NB4 (cell line): Measurements from ENCODE around the gene IRS2.

Experiments used
- DNase-seq: peaks from one replicate; pipeline ENCODE4 v3.0.0; 2010; ENCODE audit warnings: low read depth
- H3K4me3 ChIP-seq: one replicate; pipeline ENCODE4 v1.5.1; 2011; ENCODE audit warnings: mild to moderate bottlenecking, low read depth, low read length, moderate library complexity
- MYC ChIP-seq: IDR thresholded peaks from 2 replicates; pipeline ENCODE4 v1.6.1; 2011; ENCODE audit warnings: low read depth, low read length
- POLR2A ChIP-seq: IDR thresholded peaks from 2 replicates; pipeline ENCODE4 v1.6.1; 2011; ENCODE audit warnings: mild to moderate bottlenecking; ENCODE audit not compliant: insufficient read length; ENCODE audit errors: extremely low read depth
- TF ChIP-seq, protein P1 (sequence below): IDR thresholded peaks from 2 replicates; pipeline ENCODE4 v1.6.1; 2011; ENCODE audit warnings: low read depth, low read length
- TF ChIP-seq, protein P2 (sequence below): IDR thresholded peaks from one replicate; pipeline ENCODE4 v1.5.1; 2012; ENCODE audit warnings: low read depth, low read length

IRS2 gene

DNA sequence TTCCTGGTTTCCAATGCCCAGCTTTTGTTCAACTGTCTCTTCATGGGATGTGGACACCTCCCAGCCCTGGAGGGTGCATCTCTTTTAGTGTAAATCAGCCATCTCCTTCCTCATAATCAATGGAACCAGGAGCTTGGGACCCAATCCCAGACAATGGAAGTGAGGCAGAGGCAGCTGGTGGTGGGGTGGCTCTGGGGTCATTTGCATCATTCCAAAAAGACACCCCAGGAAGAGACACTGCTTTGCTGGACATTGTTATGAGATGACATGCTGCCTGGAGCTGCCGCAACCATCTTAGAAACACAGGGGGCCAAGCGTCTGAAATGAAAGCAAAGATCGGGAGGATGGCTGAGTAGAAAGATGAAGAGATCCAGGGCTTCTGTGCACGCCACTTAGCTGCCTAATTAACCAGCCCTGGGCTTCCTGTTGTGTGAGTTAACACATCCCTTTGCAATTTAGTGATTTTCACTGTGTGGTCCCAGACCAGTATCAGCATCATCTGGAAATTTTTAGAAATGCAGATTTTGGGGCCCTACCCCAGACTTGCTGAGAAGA, 36.1 kb downstream of the IRS2 start:
- TF ChIP-seq, protein P1, sequence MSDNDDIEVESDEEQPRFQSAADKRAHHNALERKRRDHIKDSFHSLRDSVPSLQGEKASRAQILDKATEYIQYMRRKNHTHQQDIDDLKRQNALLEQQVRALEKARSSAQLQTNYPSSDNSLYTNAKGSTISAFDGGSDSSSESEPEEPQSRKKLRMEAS = no peak
- TF ChIP-seq, protein P2, sequence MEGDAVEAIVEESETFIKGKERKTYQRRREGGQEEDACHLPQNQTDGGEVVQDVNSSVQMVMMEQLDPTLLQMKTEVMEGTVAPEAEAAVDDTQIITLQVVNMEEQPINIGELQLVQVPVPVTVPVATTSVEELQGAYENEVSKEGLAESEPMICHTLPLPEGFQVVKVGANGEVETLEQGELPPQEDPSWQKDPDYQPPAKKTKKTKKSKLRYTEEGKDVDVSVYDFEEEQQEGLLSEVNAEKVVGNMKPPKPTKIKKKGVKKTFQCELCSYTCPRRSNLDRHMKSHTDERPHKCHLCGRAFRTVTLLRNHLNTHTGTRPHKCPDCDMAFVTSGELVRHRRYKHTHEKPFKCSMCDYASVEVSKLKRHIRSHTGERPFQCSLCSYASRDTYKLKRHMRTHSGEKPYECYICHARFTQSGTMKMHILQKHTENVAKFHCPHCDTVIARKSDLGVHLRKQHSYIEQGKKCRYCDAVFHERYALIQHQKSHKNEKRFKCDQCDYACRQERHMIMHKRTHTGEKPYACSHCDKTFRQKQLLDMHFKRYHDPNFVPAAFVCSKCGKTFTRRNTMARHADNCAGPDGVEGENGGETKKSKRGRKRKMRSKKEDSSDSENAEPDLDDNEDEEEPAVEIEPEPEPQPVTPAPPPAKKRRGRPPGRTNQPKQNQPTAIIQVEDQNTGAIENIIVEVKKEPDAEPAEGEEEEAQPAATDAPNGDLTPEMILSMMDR = no peak
- no peak for TF ChIP-seq POLR2A
- TF ChIP-seq MYC = no peak
- no peak overlapping the region for H3K4me3 ChIP-seq
- no peak for DNase-seq

DNA sequence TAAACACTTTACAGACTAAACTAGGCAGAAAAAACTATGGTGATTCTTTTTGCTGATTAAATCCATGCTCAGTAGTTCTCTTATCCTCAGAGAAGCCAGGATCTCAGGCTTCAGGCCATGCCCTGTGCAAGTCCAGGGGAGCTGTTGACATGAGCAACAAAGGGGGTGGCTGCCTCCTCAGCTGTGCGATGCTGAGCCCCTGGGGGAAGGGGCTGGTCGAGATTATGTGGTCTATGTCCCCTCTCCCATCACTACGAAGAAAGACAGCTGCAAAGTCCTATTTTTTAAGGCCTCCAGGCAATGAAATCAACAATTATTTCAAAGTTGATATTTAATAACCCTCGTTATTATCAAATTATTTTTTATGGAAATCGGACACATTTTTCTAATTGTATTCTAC, 37.0 kb downstream of the IRS2 start:
- no peak for TF ChIP-seq MYC
- TF ChIP-seq POLR2A = no peak
- no peak overlapping the region for H3K4me3 ChIP-seq
- DNase-seq = no peak

DNA sequence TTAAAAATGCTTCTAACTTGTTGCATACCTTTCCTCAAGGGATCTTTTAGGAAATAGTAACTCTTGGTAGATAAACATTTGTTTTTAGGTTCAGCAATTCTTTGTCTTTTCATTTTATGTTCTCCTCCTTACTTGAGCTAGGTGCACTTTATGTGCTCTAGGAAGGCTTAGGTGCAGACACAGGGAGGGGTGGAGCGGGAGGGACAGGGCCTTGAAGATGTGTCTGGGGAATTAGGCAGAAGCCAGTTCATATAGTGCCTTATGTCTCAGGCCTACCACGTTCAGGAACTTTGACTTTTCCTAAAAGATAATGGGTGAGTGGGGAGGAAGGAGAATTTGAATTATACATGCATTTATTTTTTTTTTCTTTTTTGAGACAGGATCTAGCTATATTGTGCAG, 37.7 kb downstream of the IRS2 start:
- DNase-seq = no peak
- TF ChIP-seq POLR2A = no peak
- TF ChIP-seq MYC = no peak
- TF ChIP-seq, protein P2 = no peak
- TF ChIP-seq, protein P1 = no peak
- no peak overlapping the region for H3K4me3 ChIP-seq

DNA sequence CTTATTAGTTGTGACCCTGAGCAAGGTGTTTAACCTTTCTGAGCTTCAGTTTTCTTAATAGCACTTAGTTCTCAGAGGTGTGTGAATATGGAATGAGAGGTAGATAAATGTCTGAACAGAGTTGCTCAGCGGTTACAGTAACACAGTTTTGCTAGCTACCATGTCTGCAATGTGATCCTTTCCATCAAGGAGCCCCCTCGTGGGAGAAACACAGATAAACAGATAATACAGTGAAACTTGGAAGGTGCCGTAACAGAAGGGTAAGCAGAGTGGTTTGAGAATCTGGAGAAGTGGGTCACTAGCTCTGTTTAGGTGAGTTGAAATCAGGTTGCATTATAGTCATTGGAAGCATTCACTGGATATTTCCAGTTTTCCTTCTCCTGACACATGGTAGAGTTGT, 38.9 kb downstream of the IRS2 start:
- peak; percentile 65 for DNase-seq

DNA sequence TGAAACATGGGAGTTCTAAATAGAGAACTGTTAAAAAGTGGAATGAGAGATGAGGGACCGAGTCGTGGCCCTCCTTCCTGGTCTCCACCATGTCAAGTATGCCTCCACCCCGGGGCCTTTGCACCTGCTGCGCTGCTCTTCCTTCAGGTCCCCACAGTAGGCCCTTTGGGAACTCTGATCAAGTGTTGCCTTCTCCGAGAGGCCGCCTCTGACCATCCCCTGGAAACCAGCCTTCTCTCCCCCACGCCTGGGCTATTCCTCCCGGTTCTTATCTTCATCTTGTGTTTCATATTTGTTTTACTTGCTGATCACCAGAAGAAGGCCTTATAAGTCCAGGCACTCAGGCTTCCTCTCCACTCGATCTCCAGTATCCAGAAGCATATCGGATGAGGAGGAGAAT, 40.0 kb downstream of the IRS2 start:
- TF ChIP-seq POLR2A (no peak), MYC (no peak)
- TF ChIP-seq, protein P2 = no peak
- TF ChIP-seq, protein P1 = no peak
- no peak for DNase-seq
- H3K4me3 ChIP-seq = no peak overlapping the region

More for the DNA sequence above, 38.9 kb downstream of the IRS2 start:
- H3K4me3 ChIP-seq = no peak overlapping the region
- TF ChIP-seq POLR2A = no peak
- TF ChIP-seq, protein P2 = peak; percentile 17
- TF ChIP-seq, protein P1 = peak; percentile 38; the same call in 1 of the 2 replicates

DNA sequence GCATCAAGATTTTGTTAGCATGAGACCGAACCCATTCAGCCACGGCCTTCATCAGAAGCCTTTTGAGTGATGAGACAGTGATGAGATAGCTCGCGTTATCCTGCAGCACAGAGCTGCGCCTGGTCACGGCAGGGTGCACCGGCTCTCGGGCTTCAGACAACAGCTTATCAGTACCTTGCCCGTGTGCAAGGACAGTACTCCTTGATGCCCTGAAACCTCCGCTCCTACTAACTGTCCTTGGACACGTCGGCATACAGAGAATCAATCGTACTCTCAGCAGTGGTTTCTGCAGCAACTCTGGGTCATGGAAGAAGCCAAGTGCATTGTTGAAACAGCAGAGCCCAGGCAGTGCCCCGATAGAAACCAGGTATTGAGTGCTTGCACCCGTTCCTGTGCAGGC, 40.7 kb downstream of the IRS2 start:
- H3K4me3 ChIP-seq = no peak overlapping the region
- DNase-seq = no peak
- TF ChIP-seq POLR2A (no peak), MYC (no peak)
- TF ChIP-seq, protein P2 = no peak
- TF ChIP-seq, protein P1 = no peak
